H1 (cell line): ENCODE measurements around the gene TRIM29. TPM values are rescaled to one million over a fixed set of nuclear protein-coding genes. Genes with fewer than 3 reads are reported as not detected.
A peak's percentile ranks its signal among the peaks of the same experiment; 100 is the strongest.

Experiments used
- CTCF ChIA-PET: fragments of 300-600 bp; sonication (Branson Sonifier 250); formaldehyde crosslinking; loops from one replicate; lab custom pipeline; 2021; ENCODE audit not compliant: partially characterized antibody; lab: Charles Lee
- POLR2A ChIA-PET: fragments of 300-600 bp; sonication (Branson Sonifier 250); formaldehyde crosslinking; loops from one replicate; lab custom pipeline; 2021; ENCODE audit warnings: inconsistent platforms; ENCODE audit not compliant: partially characterized antibody; lab: Charles Lee
- DNase-seq, 2 experiments: peaks; one replicate each; pipeline versions ENCODE4 v3.0.0 to v3.0.0-alpha.2; 2010 to 2022; ENCODE audit warnings: low spot score in 2 of 2, low read depth in 1 of 2, mixed read lengths in 1 of 2
- FAIRE-seq: peaks from 2 replicates; lab custom pipeline; 2011; peaks lifted over from hg19 to GRCh38; lab: Jason Lieb, UNC
- H2AFZ ChIP-seq: 2 replicates; pipeline ENCODE4 v1.8.1; 2012; ENCODE audit warnings: low read length, inconsistent platforms
- H2AK5ac ChIP-seq: 2 replicates; pipeline ENCODE4 v1.6.1; 2013; ENCODE audit warnings: low read depth, low read length
- H2BK120ac ChIP-seq: replicated peaks from 2 replicates; pipeline ENCODE3; 2013; ENCODE audit warnings: low read depth, low read length, inconsistent platforms
- H2BK12ac ChIP-seq: 2 replicates; pipeline ENCODE4 v1.6.1; 2013; ENCODE audit warnings: low read depth, low read length
- H2BK15ac ChIP-seq: 2 replicates; pipeline ENCODE4 v1.6.1; 2013; ENCODE audit warnings: low read length
- H2BK20ac ChIP-seq: 2 replicates; pipeline ENCODE4 v1.6.1; 2013; ENCODE audit warnings: low read length
- H2BK5ac ChIP-seq: 2 replicates; pipeline ENCODE4 v1.6.1; 2013; ENCODE audit warnings: low read depth, low read length
- H3K14ac ChIP-seq: 2 replicates; pipeline ENCODE4 v1.6.1; 2013; ENCODE audit warnings: inconsistent platforms; ENCODE audit not compliant: insufficient read length
- H3K18ac ChIP-seq: 2 replicates; pipeline ENCODE4 v1.6.1; 2013; ENCODE audit warnings: low read length; ENCODE audit errors: extremely low read depth
- H3K23ac ChIP-seq: 2 replicates; pipeline ENCODE4 v1.6.1; 2013; ENCODE audit warnings: inconsistent platforms; ENCODE audit not compliant: insufficient read length
- H3K23me2 ChIP-seq: 2 replicates; pipeline ENCODE4 v1.6.1; 2013; ENCODE audit warnings: low read depth, low read length
- H3K27ac ChIP-seq: 2 replicates; pipeline ENCODE4 v1.6.1; 2011; ENCODE audit warnings: low read depth, low read length, inconsistent platforms
- H3K27me3 ChIP-seq, 4 experiments: replicated peaks in 1 of 4; 1 replicate in 1 of 4; 2 replicates in 3 of 4; pipeline versions ENCODE4 v1.6.1 to v1.8.1; 2011 to 2013; ENCODE audit warnings: low read length in 3 of 4, mild to moderate bottlenecking in 3 of 4, inconsistent platforms in 2 of 4, mixed read lengths in 2 of 4, moderate library complexity in 1 of 4; ENCODE audit not compliant: control insufficient read depth in 3 of 4, insufficient read depth in 3 of 4; ENCODE audit errors: extremely low read depth in 1 of 4
- H3K36me3 ChIP-seq, 4 experiments: 2 replicates each; pipeline versions ENCODE4 v1.6.1 to v1.8.1; 2011 to 2013; ENCODE audit warnings: mild to moderate bottlenecking in 4 of 4, low read length in 3 of 4, moderate library complexity in 2 of 4, control low read depth in 1 of 4, inconsistent platforms in 1 of 4; ENCODE audit not compliant: insufficient read depth in 4 of 4, control insufficient read depth in 2 of 4
- H3K4ac ChIP-seq: replicated peaks from 2 replicates; pipeline ENCODE3; 2013; ENCODE audit warnings: low read length, low read depth, mixed read lengths, inconsistent platforms; ENCODE audit not compliant: insufficient read length
- H3K4me1 ChIP-seq, 4 experiments: replicated peaks in 1 of 4; 1 replicate in 1 of 4; 2 replicates in 3 of 4; pipeline versions ENCODE4 v1.6.1 to v1.8.1; 2011 to 2013; ENCODE audit warnings: low read length in 3 of 4, inconsistent platforms in 2 of 4, mixed read lengths in 1 of 4; ENCODE audit not compliant: insufficient read depth in 4 of 4, control insufficient read depth in 3 of 4
- H3K4me2 ChIP-seq, 2 experiments: 2 replicates each; pipeline versions ENCODE4 v1.6.1 to v1.8.1; 2011 to 2013; ENCODE audit warnings: low read depth in 2 of 2, low read length in 2 of 2, control low read depth in 1 of 2, inconsistent platforms in 1 of 2, mild to moderate bottlenecking in 1 of 2; ENCODE audit not compliant: insufficient read depth in 1 of 2
- H3K4me3 ChIP-seq, 4 experiments: fragments of 200-600, 300-600 bp in 1 of 4; sonication (generic), shearing (Covaris generic), sonication (Bioruptor Twin) in 1 of 4; 2 replicates each; pipeline versions ENCODE4 v1.5.1 to v1.8.1; 2011 to 2016; ENCODE audit warnings: low read length in 4 of 4, low read depth in 3 of 4, control low read depth in 2 of 4, inconsistent platforms in 2 of 4, mild to moderate bottlenecking in 2 of 4, mixed read lengths in 1 of 4, moderate library complexity in 1 of 4; ENCODE audit not compliant: insufficient read depth in 2 of 4; ENCODE audit errors: extremely low read depth in 1 of 4
- H3K56ac ChIP-seq: replicated peaks from 2 replicates; pipeline ENCODE3; 2013; ENCODE audit warnings: low read depth, mild to moderate bottlenecking, mixed read lengths, low read length, inconsistent platforms; ENCODE audit not compliant: insufficient read length
- H3K79me1 ChIP-seq: 2 replicates; pipeline ENCODE4 v1.6.1; 2013; ENCODE audit warnings: low read depth, low read length, control low read depth
- H3K79me2 ChIP-seq, 2 experiments: 2 replicates each; pipeline versions ENCODE4 v1.6.1 to v1.8.1; 2012 to 2013; ENCODE audit warnings: low read length in 2 of 2, mild to moderate bottlenecking in 2 of 2, inconsistent platforms in 1 of 2; ENCODE audit not compliant: insufficient read depth in 2 of 2, control insufficient read depth in 1 of 2
- H3K9ac ChIP-seq, 4 experiments: replicated peaks in 1 of 4; 1 replicate in 1 of 4; 2 replicates in 3 of 4; pipeline versions ENCODE4 v1.6.1 to v1.8.1; 2011 to 2013; ENCODE audit warnings: low read depth in 3 of 4, low read length in 3 of 4, control low read depth in 2 of 4, mild to moderate bottlenecking in 2 of 4, moderate library complexity in 2 of 4, inconsistent platforms in 1 of 4; ENCODE audit errors: extremely low read depth in 1 of 4
- H3K9me3 ChIP-seq, 2 experiments: 2 replicates each; pipeline versions ENCODE4 v1.6.1 to v1.8.1; 2012 to 2013; ENCODE audit warnings: mild to moderate bottlenecking in 2 of 2, moderate library complexity in 2 of 2, control low read depth in 1 of 2, inconsistent platforms in 1 of 2, low read depth in 1 of 2, low read length in 1 of 2, mixed read lengths in 1 of 2; ENCODE audit not compliant: insufficient read depth in 2 of 2
- H4K20me1 ChIP-seq, 2 experiments: replicated peaks in 1 of 2; 2 replicates each; pipeline versions ENCODE3 to v1.8.1; 2011 to 2013; ENCODE audit warnings: inconsistent platforms in 2 of 2, low read length in 2 of 2, mild to moderate bottlenecking in 1 of 2; ENCODE audit not compliant: insufficient read depth in 2 of 2, control insufficient read depth in 1 of 2
- H4K5ac ChIP-seq: 2 replicates; pipeline ENCODE4 v1.6.1; 2013; ENCODE audit warnings: low read length, low read depth, mixed read lengths, inconsistent platforms; ENCODE audit not compliant: insufficient read length
- H4K8ac ChIP-seq: 2 replicates; pipeline ENCODE4 v1.8.0; 2013; ENCODE audit warnings: mild to moderate bottlenecking, moderate library complexity, low read length, inconsistent platforms; ENCODE audit not compliant: insufficient read depth; ENCODE audit errors: extremely low read depth
- H4K91ac ChIP-seq: replicated peaks from 2 replicates; pipeline ENCODE3; 2013; ENCODE audit warnings: low read length, mixed read lengths, inconsistent platforms; ENCODE audit not compliant: insufficient read length
- CBX8 ChIP-seq: fragments of 300-800, 300-1000 bp; sonication (generic); IDR thresholded peaks from 2 replicates; pipeline ENCODE4 v1.7.1; 2016; ENCODE audit warnings: low read depth, low read length, borderline replicate concordance
- HDAC2 ChIP-seq, 2 experiments: fragments of 300-600 bp in 1 of 2; sonication (generic) in 1 of 2; IDR thresholded peaks; 2 replicates each; pipeline ENCODE4 v1.6.1; 2011 to 2012; ENCODE audit warnings: low read depth in 2 of 2, low read length in 2 of 2, mild to moderate bottlenecking in 2 of 2, moderate library complexity in 2 of 2, borderline replicate concordance in 1 of 2, inconsistent platforms in 1 of 2
- JUN ChIP-seq: IDR thresholded peaks from 2 replicates; pipeline ENCODE4 v1.6.1; 2011; ENCODE audit warnings: low read depth, mild to moderate bottlenecking, improper control_type of control experiment, low read length
- JUND ChIP-seq: IDR thresholded peaks from 2 replicates; pipeline ENCODE4 v1.6.1; 2011; ENCODE audit warnings: mild to moderate bottlenecking, improper control_type of control experiment, low read length
- KDM1A ChIP-seq: fragments of 200-600, 300-600 bp; sonication (generic); IDR thresholded peaks from 2 replicates; pipeline ENCODE4 v1.7.1; 2016; ENCODE audit warnings: mild to moderate bottlenecking, low read length, borderline replicate concordance
- PHF8 ChIP-seq: fragments of 200-600 bp; sonication (generic); conservative IDR thresholded peaks from 2 replicates; pipeline ENCODE4 v1.7.1; 2012; ENCODE audit warnings: low read depth, mild to moderate bottlenecking, inconsistent platforms, low read length, moderate library complexity
- SIRT6 ChIP-seq: IDR thresholded peaks from one replicate; pipeline ENCODE4 v1.7.1; 2012; ENCODE audit warnings: low read length, inconsistent platforms
- YY1 ChIP-seq: IDR thresholded peaks from 2 replicates; pipeline ENCODE4 v1.6.1; 2011; ENCODE audit warnings: low read depth, mild to moderate bottlenecking, low read length
- WGBS, 2 experiments: shearing (Covaris generic) in 1 of 2; methylation state at CpG; one replicate each; pipeline versions ENCODE4 v1.1.6 to v1.1.7; 2013 to 2015; ENCODE audit warnings: low lambda C conversion rate in 2 of 2, mixed read lengths in 2 of 2, inconsistent platforms in 1 of 2, low coverage in 1 of 2, missing lambda C conversion rate in 1 of 2; ENCODE audit not compliant: insufficient replicate concordance in 2 of 2, insufficient coverage in 1 of 2, insufficient read length in 1 of 2; ENCODE audit errors: extremely low coverage in 1 of 2, missing lambda C conversion rate in 1 of 2; 5-methylcytosine and 5-hydroxymethylcytosine counted together
- polyA plus RNA-seq, 7 experiments: library from polyadenylated mRNA; depleted of rRNA in 3 of 7; stranded (reverse) in 5 of 7; unstranded in 2 of 7; fragments of >200 nt in 5 of 7; fragments of 200-250 nt in 2 of 7; gene quantifications; 1 replicate in 5 of 7; 2 replicates in 1 of 7; 4 replicates in 1 of 7; pipeline versions ENCODE4 v1.2.1 to v1.2.3, GENCODE V29; 2011 to 2013; ENCODE audit warnings: missing spikeins in 2 of 7, mixed read lengths in 2 of 7
- total RNA-seq: library from RNA; stranded (reverse); fragmentation: NEBNext Ultra II Directional; extraction: Animal tissue kit (Norgen Biotek cat#: 25700); gene quantifications from 2 replicates; pipeline ENCODE4 v1.2.1, GENCODE V29; 2021

Gene TRIM29
- total and polyA plus RNA-seq, 2 of the 8 experiments (the other 6 are each of a cell fraction or from before 2014, with no cell fraction given): 0.17 to 0.43 TPM

DNA sequence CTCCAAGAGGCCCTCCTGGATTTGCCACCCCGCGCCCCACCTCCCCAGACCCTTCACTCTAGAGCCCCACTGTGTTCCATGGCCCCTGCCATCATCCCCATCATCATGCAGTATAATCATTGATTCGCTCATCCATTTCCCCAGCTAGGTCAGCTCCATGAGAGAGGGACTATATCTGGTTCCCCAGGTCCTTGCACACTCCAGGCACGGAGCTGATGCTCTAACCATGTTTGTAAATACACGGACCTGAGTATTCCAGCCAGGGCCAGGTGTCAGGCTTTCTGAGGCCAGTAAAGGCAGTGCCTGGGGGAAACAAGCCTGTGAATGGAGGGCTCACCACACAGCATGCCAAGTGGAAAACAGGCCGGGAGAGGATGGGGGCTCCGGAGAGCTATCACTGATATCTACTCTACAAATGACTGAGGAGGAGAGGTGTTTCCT lies 45.8 kb upstream of the TRIM29 start:
- DNase-seq (peak in 1 of 2 experiments; percentile 23), FAIRE-seq (no peak)
- H3K4me1 ChIP-seq: peaks cover 1 to 14% (median 4%) of the 10 kb centered on the region in 4 experiments; a peak in 4 of 7 replicates
- H3K4ac ChIP-seq: no peak overlapping the region
- CTCF ChIA-PET: interaction anchor here (1.2 to 17.5 kb wide), 7 partner anchors 8 to 119 kb away, joined by 3 to 237 read pairs (median 6); no protein-coding TSS in a partner anchor
- no peak overlapping the region for H3K27ac ChIP-seq
- no peak overlapping the region for H2AK5ac ChIP-seq
- no peak overlapping the region for H3K56ac ChIP-seq
- TF ChIP-seq PHF8: no peak
- TF ChIP-seq HDAC2 (IDR thresholded peaks at IDR 0.05; ENCODE audit: borderline replicate concordance in 1 of 2, low read depth in 2 of 2, low read length in 2 of 2): no peak
- TF ChIP-seq KDM1A: no peak
- TF ChIP-seq JUND: no peak
- TF ChIP-seq CBX8: no peak
- no peak for TF ChIP-seq YY1
- no peak for TF ChIP-seq SIRT6
- TF ChIP-seq JUN: no peak
- no peak overlapping the region for H2AFZ ChIP-seq
- no peak overlapping the region for H3K9ac ChIP-seq
- POLR2A ChIA-PET: no interaction called here
- H3K79me2 ChIP-seq: no peaks in the 10 kb centered on the region
- no peak overlapping the region for H2BK20ac ChIP-seq
- H2BK120ac ChIP-seq: no peak overlapping the region
- H3K9me3 ChIP-seq: no peaks in the 10 kb centered on the region
- H4K91ac ChIP-seq: no peak overlapping the region
- no peak overlapping the region for H4K5ac ChIP-seq
- H2BK5ac ChIP-seq: no peak overlapping the region
- no peak overlapping the region for H2BK12ac ChIP-seq
- H3K27me3 ChIP-seq: peaks cover 0 to 25% (median 18%) of the 10 kb centered on the region in 4 experiments; a peak in 4 of 7 replicates
- H3K18ac ChIP-seq: no peak overlapping the region
- H3K14ac ChIP-seq: no peak overlapping the region
- H4K8ac ChIP-seq: no peak overlapping the region; the same call in 1 of the 2 replicates
- H3K23me2 ChIP-seq: no peaks in the 10 kb centered on the region; the same call in 1 of the 2 replicates
- H3K23ac ChIP-seq: no peak overlapping the region
- H3K79me1 ChIP-seq: no peaks in the 10 kb centered on the region
- no peak overlapping the region for H2BK15ac ChIP-seq
- H4K20me1 ChIP-seq: no peaks in the 10 kb centered on the region
- H3K4me2 ChIP-seq: no peak overlapping the region
- no peak overlapping the region for H3K4me3 ChIP-seq
- WGBS, 2 experiments: 90% methylated on average over 7 of the region's 7 CpGs; no CpG with 5 or more reads in 1 of the 2 experiments
- H3K36me3 ChIP-seq: no peaks in the 10 kb centered on the region
